H1 (cell line): ENCODE data around the gene ADCY5. TPM values are rescaled to one million over a fixed set of nuclear protein-coding genes. Genes with fewer than 3 reads are reported as not detected.

Experiments used
- CTCF ChIA-PET: fragments of 300-600 bp; sonication (Branson Sonifier 250); formaldehyde crosslinking; loops from one replicate; lab custom pipeline; 2021; ENCODE audit not compliant: partially characterized antibody; lab: Charles Lee
- POLR2A ChIA-PET: fragments of 300-600 bp; sonication (Branson Sonifier 250); formaldehyde crosslinking; loops from one replicate; lab custom pipeline; 2021; ENCODE audit warnings: inconsistent platforms; ENCODE audit not compliant: partially characterized antibody; lab: Charles Lee
- DNase-seq, 2 experiments: peaks; one replicate each; pipeline versions ENCODE4 v3.0.0 to v3.0.0-alpha.2; 2010 to 2022; ENCODE audit warnings: low spot score in 2 of 2, low read depth in 1 of 2, mixed read lengths in 1 of 2
- FAIRE-seq: peaks from 2 replicates; lab custom pipeline; 2011; peaks lifted over from hg19 to GRCh38; lab: Jason Lieb, UNC
- H2AFZ ChIP-seq: 2 replicates; pipeline ENCODE4 v1.8.1; 2012; ENCODE audit warnings: low read length, inconsistent platforms
- H2AK5ac ChIP-seq: 2 replicates; pipeline ENCODE4 v1.6.1; 2013; ENCODE audit warnings: low read depth, low read length
- H2BK120ac ChIP-seq: replicated peaks from 2 replicates; pipeline ENCODE3; 2013; ENCODE audit warnings: low read depth, low read length, inconsistent platforms
- H2BK12ac ChIP-seq: 2 replicates; pipeline ENCODE4 v1.6.1; 2013; ENCODE audit warnings: low read depth, low read length
- H2BK15ac ChIP-seq: 2 replicates; pipeline ENCODE4 v1.6.1; 2013; ENCODE audit warnings: low read length
- H2BK20ac ChIP-seq: 2 replicates; pipeline ENCODE4 v1.6.1; 2013; ENCODE audit warnings: low read length
- H2BK5ac ChIP-seq: 2 replicates; pipeline ENCODE4 v1.6.1; 2013; ENCODE audit warnings: low read depth, low read length
- H3K14ac ChIP-seq: 2 replicates; pipeline ENCODE4 v1.6.1; 2013; ENCODE audit warnings: inconsistent platforms; ENCODE audit not compliant: insufficient read length
- H3K18ac ChIP-seq: 2 replicates; pipeline ENCODE4 v1.6.1; 2013; ENCODE audit warnings: low read length; ENCODE audit errors: extremely low read depth
- H3K23ac ChIP-seq: 2 replicates; pipeline ENCODE4 v1.6.1; 2013; ENCODE audit warnings: inconsistent platforms; ENCODE audit not compliant: insufficient read length
- H3K23me2 ChIP-seq: 2 replicates; pipeline ENCODE4 v1.6.1; 2013; ENCODE audit warnings: low read depth, low read length
- H3K27ac ChIP-seq: 2 replicates; pipeline ENCODE4 v1.6.1; 2011; ENCODE audit warnings: low read depth, low read length, inconsistent platforms
- H3K27me3 ChIP-seq, 4 experiments: replicated peaks in 1 of 4; 1 replicate in 1 of 4; 2 replicates in 3 of 4; pipeline versions ENCODE4 v1.6.1 to v1.8.1; 2011 to 2013; ENCODE audit warnings: low read length in 3 of 4, mild to moderate bottlenecking in 3 of 4, inconsistent platforms in 2 of 4, mixed read lengths in 2 of 4, moderate library complexity in 1 of 4; ENCODE audit not compliant: control insufficient read depth in 3 of 4, insufficient read depth in 3 of 4; ENCODE audit errors: extremely low read depth in 1 of 4
- H3K36me3 ChIP-seq, 4 experiments: 2 replicates each; pipeline versions ENCODE4 v1.6.1 to v1.8.1; 2011 to 2013; ENCODE audit warnings: mild to moderate bottlenecking in 4 of 4, low read length in 3 of 4, moderate library complexity in 2 of 4, control low read depth in 1 of 4, inconsistent platforms in 1 of 4; ENCODE audit not compliant: insufficient read depth in 4 of 4, control insufficient read depth in 2 of 4
- H3K4ac ChIP-seq: replicated peaks from 2 replicates; pipeline ENCODE3; 2013; ENCODE audit warnings: low read length, low read depth, mixed read lengths, inconsistent platforms; ENCODE audit not compliant: insufficient read length
- H3K4me1 ChIP-seq, 4 experiments: replicated peaks in 1 of 4; 1 replicate in 1 of 4; 2 replicates in 3 of 4; pipeline versions ENCODE4 v1.6.1 to v1.8.1; 2011 to 2013; ENCODE audit warnings: low read length in 3 of 4, inconsistent platforms in 2 of 4, mixed read lengths in 1 of 4; ENCODE audit not compliant: insufficient read depth in 4 of 4, control insufficient read depth in 3 of 4
- H3K4me2 ChIP-seq, 2 experiments: 2 replicates each; pipeline versions ENCODE4 v1.6.1 to v1.8.1; 2011 to 2013; ENCODE audit warnings: low read depth in 2 of 2, low read length in 2 of 2, control low read depth in 1 of 2, inconsistent platforms in 1 of 2, mild to moderate bottlenecking in 1 of 2; ENCODE audit not compliant: insufficient read depth in 1 of 2
- H3K4me3 ChIP-seq, 4 experiments: fragments of 200-600, 300-600 bp in 1 of 4; sonication (generic), shearing (Covaris generic), sonication (Bioruptor Twin) in 1 of 4; 2 replicates each; pipeline versions ENCODE4 v1.5.1 to v1.8.1; 2011 to 2016; ENCODE audit warnings: low read length in 4 of 4, low read depth in 3 of 4, control low read depth in 2 of 4, inconsistent platforms in 2 of 4, mild to moderate bottlenecking in 2 of 4, mixed read lengths in 1 of 4, moderate library complexity in 1 of 4; ENCODE audit not compliant: insufficient read depth in 2 of 4; ENCODE audit errors: extremely low read depth in 1 of 4
- H3K56ac ChIP-seq: replicated peaks from 2 replicates; pipeline ENCODE3; 2013; ENCODE audit warnings: low read depth, mild to moderate bottlenecking, mixed read lengths, low read length, inconsistent platforms; ENCODE audit not compliant: insufficient read length
- H3K79me1 ChIP-seq: 2 replicates; pipeline ENCODE4 v1.6.1; 2013; ENCODE audit warnings: low read depth, low read length, control low read depth
- H3K79me2 ChIP-seq, 2 experiments: 2 replicates each; pipeline versions ENCODE4 v1.6.1 to v1.8.1; 2012 to 2013; ENCODE audit warnings: low read length in 2 of 2, mild to moderate bottlenecking in 2 of 2, inconsistent platforms in 1 of 2; ENCODE audit not compliant: insufficient read depth in 2 of 2, control insufficient read depth in 1 of 2
- H3K9ac ChIP-seq, 4 experiments: replicated peaks in 1 of 4; 1 replicate in 1 of 4; 2 replicates in 3 of 4; pipeline versions ENCODE4 v1.6.1 to v1.8.1; 2011 to 2013; ENCODE audit warnings: low read depth in 3 of 4, low read length in 3 of 4, control low read depth in 2 of 4, mild to moderate bottlenecking in 2 of 4, moderate library complexity in 2 of 4, inconsistent platforms in 1 of 4; ENCODE audit errors: extremely low read depth in 1 of 4
- H3K9me3 ChIP-seq, 2 experiments: 2 replicates each; pipeline versions ENCODE4 v1.6.1 to v1.8.1; 2012 to 2013; ENCODE audit warnings: mild to moderate bottlenecking in 2 of 2, moderate library complexity in 2 of 2, control low read depth in 1 of 2, inconsistent platforms in 1 of 2, low read depth in 1 of 2, low read length in 1 of 2, mixed read lengths in 1 of 2; ENCODE audit not compliant: insufficient read depth in 2 of 2
- H4K20me1 ChIP-seq, 2 experiments: replicated peaks in 1 of 2; 2 replicates each; pipeline versions ENCODE3 to v1.8.1; 2011 to 2013; ENCODE audit warnings: inconsistent platforms in 2 of 2, low read length in 2 of 2, mild to moderate bottlenecking in 1 of 2; ENCODE audit not compliant: insufficient read depth in 2 of 2, control insufficient read depth in 1 of 2
- H4K5ac ChIP-seq: 2 replicates; pipeline ENCODE4 v1.6.1; 2013; ENCODE audit warnings: low read length, low read depth, mixed read lengths, inconsistent platforms; ENCODE audit not compliant: insufficient read length
- H4K8ac ChIP-seq: 2 replicates; pipeline ENCODE4 v1.8.0; 2013; ENCODE audit warnings: mild to moderate bottlenecking, moderate library complexity, low read length, inconsistent platforms; ENCODE audit not compliant: insufficient read depth; ENCODE audit errors: extremely low read depth
- H4K91ac ChIP-seq: replicated peaks from 2 replicates; pipeline ENCODE3; 2013; ENCODE audit warnings: low read length, mixed read lengths, inconsistent platforms; ENCODE audit not compliant: insufficient read length
- CHD2 ChIP-seq: IDR thresholded peaks from 2 replicates; pipeline ENCODE4 v1.6.1; 2012; ENCODE audit warnings: low read length, improper control_type of control experiment
- CTCF ChIP-seq, 3 experiments: IDR thresholded peaks; 1 replicate in 2 of 3; 2 replicates in 1 of 3; pipeline versions ENCODE4 v1.5.1 to v1.6.1; 2011; ENCODE audit warnings: low read length in 3 of 3, mild to moderate bottlenecking in 3 of 3, inconsistent platforms in 2 of 3, low read depth in 1 of 3, moderate library complexity in 1 of 3; ENCODE audit not compliant: insufficient read depth in 1 of 3; ENCODE audit errors: control extremely low read depth in 1 of 3
- RAD21 ChIP-seq, 2 experiments: IDR thresholded peaks in 1 of 2; conservative IDR thresholded peaks in 1 of 2; 2 replicates each; pipeline ENCODE4 v1.6.1; 2011; ENCODE audit warnings: low read depth in 2 of 2, low read length in 2 of 2, improper control_type of control experiment in 1 of 2, inconsistent platforms in 1 of 2, mild to moderate bottlenecking in 1 of 2, moderate library complexity in 1 of 2
- WGBS, 2 experiments: shearing (Covaris generic) in 1 of 2; methylation state at CpG; one replicate each; pipeline versions ENCODE4 v1.1.6 to v1.1.7; 2013 to 2015; ENCODE audit warnings: low lambda C conversion rate in 2 of 2, mixed read lengths in 2 of 2, inconsistent platforms in 1 of 2, low coverage in 1 of 2, missing lambda C conversion rate in 1 of 2; ENCODE audit not compliant: insufficient replicate concordance in 2 of 2, insufficient coverage in 1 of 2, insufficient read length in 1 of 2; ENCODE audit errors: extremely low coverage in 1 of 2, missing lambda C conversion rate in 1 of 2; 5-methylcytosine and 5-hydroxymethylcytosine counted together
- polyA plus RNA-seq, 7 experiments: library from polyadenylated mRNA; depleted of rRNA in 3 of 7; stranded (reverse) in 5 of 7; unstranded in 2 of 7; fragments of >200 nt in 5 of 7; fragments of 200-250 nt in 2 of 7; gene quantifications; 1 replicate in 5 of 7; 2 replicates in 1 of 7; 4 replicates in 1 of 7; pipeline versions ENCODE4 v1.2.1 to v1.2.3, GENCODE V29; 2011 to 2013; ENCODE audit warnings: missing spikeins in 2 of 7, mixed read lengths in 2 of 7
- total RNA-seq: library from RNA; stranded (reverse); fragmentation: NEBNext Ultra II Directional; extraction: Animal tissue kit (Norgen Biotek cat#: 25700); gene quantifications from 2 replicates; pipeline ENCODE4 v1.2.1, GENCODE V29; 2021

ADCY5 gene
- total and polyA plus RNA-seq, 2 of the 8 experiments (the other 6 are each of a cell fraction or from before 2014, with no cell fraction given) = 18.9 to 40.8 TPM

- no peak overlapping the region for H4K91ac ChIP-seq
- H2BK12ac ChIP-seq = no peak overlapping the region
- no peak overlapping the region for H4K8ac ChIP-seq
- H3K27me3 ChIP-seq = no peaks in the 10 kb centered on the region
- H2AFZ ChIP-seq = no peak overlapping the region
- H4K5ac ChIP-seq = no peak overlapping the region
- peak; percentile 47 to 55 for TF ChIP-seq RAD21 (IDR thresholded peaks at IDR 0.05 in 1 of 2, conservative IDR thresholded peaks at IDR 0.05 in 1 of 2; ENCODE audit: low read depth in 2 of 2, low read length in 2 of 2)
- TF ChIP-seq CHD2 = no peak
- TF ChIP-seq CTCF (IDR thresholded peaks at IDR 0.05; ENCODE audit: control extremely low read depth in 1 of 3, insufficient read depth in 1 of 3, low read depth in 1 of 3, low read length in 3 of 3) = peak in 2 of 3 experiments; percentile 22 to 52; a peak in 2 of 4 replicates
- H2AK5ac ChIP-seq = no peak overlapping the region
- no peaks in the 10 kb centered on the region for H3K79me1 ChIP-seq
- H2BK20ac ChIP-seq = no peak overlapping the region
- POLR2A ChIA-PET = no interaction called here
- no peak overlapping the region for H3K14ac ChIP-seq
- FAIRE-seq (no peak), DNase-seq (no peak)
- no peak overlapping the region for H3K4me3 ChIP-seq
- no peaks in the 10 kb centered on the region for H3K79me2 ChIP-seq
- H3K23ac ChIP-seq = no peak overlapping the region
- H3K56ac ChIP-seq = no peak overlapping the region
- H2BK15ac ChIP-seq = no peak overlapping the region
- no peak overlapping the region for H3K27ac ChIP-seq
- no peaks in the 10 kb centered on the region for H3K23me2 ChIP-seq
- H3K9me3 ChIP-seq = no peaks in the 10 kb centered on the region
- H3K4me1 ChIP-seq = no peaks in the 10 kb centered on the region
- 67% methylated on average over 3 of the region's 3 CpGs; no CpG with 5 or more reads in 1 of the 2 experiments for WGBS, 2 experiments
- 0 out of 8 replicates have a peak, but pooled peaks cover 0 to 2% (median 0%) of the 10 kb centered on the region in 4 experiments for H3K36me3 ChIP-seq
- no peak overlapping the region for H3K4me2 ChIP-seq
- H3K9ac ChIP-seq = no peak overlapping the region
- no peak overlapping the region for H3K4ac ChIP-seq
- H4K20me1 ChIP-seq = no peaks in the 10 kb centered on the region
- CTCF ChIA-PET = interaction anchor here (0.7 to 1.4 kb wide), 6 partner anchors 32 to 228 kb away, joined by 3 to 5 read pairs (median 4); no protein-coding TSS in a partner anchor
- no peak overlapping the region for H2BK120ac ChIP-seq
- H2BK5ac ChIP-seq = no peak overlapping the region
- no peak overlapping the region for H3K18ac ChIP-seq
These were observed 190.0 kb downstream of the ADCY5 start for GRCh38 chr3:123258811-123259420.
